Erythroblast (primary cell): ENCODE results near the gene PLAAT4.

ENCODE experiments used
- GATA1 ChIP-seq: IDR thresholded peaks from 2 replicates; pipeline ENCODE4 v1.6.1; 2011; ENCODE audit warnings: low read depth, mild to moderate bottlenecking, control low read depth, low read length, moderate library complexity
- POLR2A ChIP-seq: IDR thresholded peaks from 2 replicates; pipeline ENCODE4 v1.6.1; 2011; ENCODE audit warnings: mild to moderate bottlenecking, low read length

DNA sequence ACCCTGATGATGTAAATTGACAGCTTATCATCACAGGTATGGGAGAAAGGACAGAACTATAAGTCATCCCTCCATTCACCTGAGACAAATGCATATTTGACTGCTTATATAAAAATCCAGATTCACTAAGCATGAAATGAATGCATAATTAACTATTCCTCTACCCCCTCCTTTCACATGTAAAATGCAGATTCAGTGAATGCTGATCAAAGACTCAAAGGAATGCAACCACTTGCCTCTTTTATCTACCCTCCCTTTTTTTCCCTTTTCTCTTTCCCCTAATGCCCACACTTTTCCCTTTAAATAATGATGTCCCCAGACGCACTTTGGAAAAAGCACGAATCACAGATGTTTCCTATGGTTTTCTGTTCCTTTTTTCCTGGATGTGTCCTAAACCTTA lies 4.5 kb upstream of the PLAAT4 start:
- TF ChIP-seq POLR2A (no peak), GATA1 (no peak)
